Mucosa of descending colon (tissue), 3 donors: ENCODE results near the gene GLRX. TPM values are rescaled to one million over a fixed set of nuclear protein-coding genes. Genes with fewer than 3 reads are reported as not detected.

Experiments
- ATAC-seq: fragments of 200-7000 bp; cut with Tn5 transposase; one replicate; pipeline ENCODE4 v1.9.1; 2020; ENCODE audit warnings: mild to moderate bottlenecking, moderate library complexity
- DNase-seq, 3 donors: peaks; one replicate each; pipeline ENCODE4 v3.0.0-alpha.2; 2020
- H3K36me3 ChIP-seq: fragments of 200-600 bp; one replicate; pipeline ENCODE4 v1.8.0; 2021; ENCODE audit warnings: low read depth, mild to moderate bottlenecking
- H3K4me1 ChIP-seq: fragments of 200-600 bp; one replicate; pipeline ENCODE4 v1.8.0; 2021; ENCODE audit warnings: low read depth, mild to moderate bottlenecking
- H3K4me3 ChIP-seq: fragments of 200-600 bp; one replicate; pipeline ENCODE4 v1.8.0; 2021; ENCODE audit warnings: mild to moderate bottlenecking
- H3K9me3 ChIP-seq: fragments of 200-600 bp; one replicate; pipeline ENCODE4 v1.8.0; 2021; ENCODE audit warnings: mild to moderate bottlenecking
- intact Hi-C, 2 donors: fragments of 100-400 bp; cut with DNase I in 1 of 2; cut with micrococcal nuclease in 1 of 2; formaldehyde crosslinking; loops; one replicate each; pipeline versions ENCODE4 v1.11.0 to v1.11.1; 2022; cut with DNase I, micrococcal nuclease
- total RNA-seq, 3 donors: library from RNA; stranded (reverse); fragmentation: NEBNext Ultra II Directional in 2 of 3; extraction: Animal tissue kit (Norgen Biotek cat#: 25700) in 2 of 3; gene quantifications; one replicate each; pipeline versions ENCODE4 v1.2.1 to v1.2.4, GENCODE V29; 2021 to 2023
- TF ChIP-seq, protein P1 (sequence below): fragments of 200-600 bp; IDR thresholded peaks from one replicate; pipeline ENCODE4 v1.8.0; 2022; ENCODE audit warnings: antibody characterized with exemption, mild to moderate bottlenecking
- donor health status: DM: no; HTN: no; CAD: no; lungs with moderate emphysema.
- donor health status: DM: no; HTN: no; CAD: no.
- donor health status: DM: no; HTN: yes; CAD: no.

GLRX gene
- total RNA-seq, 3 donors from 2014 or later: 40.6 to 90.5 (median 65.5) TPM

GRCh38 chr5:95808013-95808685 is 14.4 kb downstream of the GLRX start:
- Histone ChIP-seq H3K36me3 (no peaks in the 10 kb centered on the region), H3K9me3 (no peaks in the 10 kb centered on the region), H3K4me1 (peaks cover 53% of the 10 kb centered on the region), H3K4me3 (no peak overlapping the region)
- peak; percentile 81 to 89 (median 82) for DNase-seq
- intact Hi-C loops: no loop called here
- peak; percentile 77 for ATAC-seq
- TF ChIP-seq, protein P1, sequence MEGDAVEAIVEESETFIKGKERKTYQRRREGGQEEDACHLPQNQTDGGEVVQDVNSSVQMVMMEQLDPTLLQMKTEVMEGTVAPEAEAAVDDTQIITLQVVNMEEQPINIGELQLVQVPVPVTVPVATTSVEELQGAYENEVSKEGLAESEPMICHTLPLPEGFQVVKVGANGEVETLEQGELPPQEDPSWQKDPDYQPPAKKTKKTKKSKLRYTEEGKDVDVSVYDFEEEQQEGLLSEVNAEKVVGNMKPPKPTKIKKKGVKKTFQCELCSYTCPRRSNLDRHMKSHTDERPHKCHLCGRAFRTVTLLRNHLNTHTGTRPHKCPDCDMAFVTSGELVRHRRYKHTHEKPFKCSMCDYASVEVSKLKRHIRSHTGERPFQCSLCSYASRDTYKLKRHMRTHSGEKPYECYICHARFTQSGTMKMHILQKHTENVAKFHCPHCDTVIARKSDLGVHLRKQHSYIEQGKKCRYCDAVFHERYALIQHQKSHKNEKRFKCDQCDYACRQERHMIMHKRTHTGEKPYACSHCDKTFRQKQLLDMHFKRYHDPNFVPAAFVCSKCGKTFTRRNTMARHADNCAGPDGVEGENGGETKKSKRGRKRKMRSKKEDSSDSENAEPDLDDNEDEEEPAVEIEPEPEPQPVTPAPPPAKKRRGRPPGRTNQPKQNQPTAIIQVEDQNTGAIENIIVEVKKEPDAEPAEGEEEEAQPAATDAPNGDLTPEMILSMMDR: no peak

- TF ChIP-seq, protein P1: no peak
- Histone ChIP-seq H3K4me1 (peaks cover 44% of the 10 kb centered on the region), H3K36me3 (no peaks in the 10 kb centered on the region), H3K4me3 (no peak overlapping the region), H3K9me3 (no peaks in the 10 kb centered on the region)
- DNase-seq (no peak), ATAC-seq (no peak)
- intact Hi-C loops: no loop called here
Observed at GRCh38 chr5:95806687-95807086, 15.8 kb downstream of the GLRX start.

DNA sequence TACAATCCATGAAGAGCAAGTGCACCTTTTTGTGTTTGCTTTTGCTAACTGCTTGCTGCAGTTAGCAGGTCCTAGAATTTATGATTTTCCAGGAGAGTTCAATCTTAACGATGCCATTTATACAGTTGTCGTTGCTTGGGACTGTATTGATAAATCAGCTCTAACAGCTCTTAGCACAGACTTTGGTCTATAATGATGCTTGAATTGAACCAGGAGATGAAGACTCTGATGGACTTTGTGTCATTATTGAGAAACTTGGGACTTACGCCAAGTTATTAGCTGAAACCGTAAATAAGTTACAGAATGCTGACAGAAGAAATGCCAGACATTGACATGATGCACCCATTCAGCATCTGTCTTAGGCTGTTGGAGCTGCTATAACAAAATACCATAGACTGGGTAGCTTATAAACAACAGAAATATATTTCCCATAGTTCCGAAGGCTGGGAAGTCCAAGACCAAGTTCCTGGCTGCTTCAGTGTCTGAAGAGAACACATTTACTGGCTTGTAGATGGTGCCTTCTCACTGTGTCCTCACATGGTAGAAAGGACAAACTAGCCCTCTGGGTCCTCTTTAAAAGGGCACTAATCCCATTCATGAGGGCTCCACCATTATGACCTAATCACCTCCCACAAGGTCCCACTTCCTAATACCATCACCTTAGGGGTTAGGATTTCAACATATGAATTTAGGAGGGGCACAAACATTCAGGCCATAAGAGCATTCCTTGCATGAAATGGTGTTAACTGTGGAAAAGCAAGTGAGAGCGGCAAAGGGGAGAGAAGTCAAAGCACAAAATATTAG is 17.6 kb downstream of the GLRX start:
- DNase-seq (no peak), ATAC-seq (no peak)
- no peaks in the 10 kb centered on the region for H3K36me3 ChIP-seq
- intact Hi-C loops: no loop called here
- H3K4me1 ChIP-seq: peaks cover 26% of the 10 kb centered on the region
- H3K4me3 ChIP-seq: no peak overlapping the region
- TF ChIP-seq, protein P1: no peak
- H3K9me3 ChIP-seq: no peaks in the 10 kb centered on the region

DNA sequence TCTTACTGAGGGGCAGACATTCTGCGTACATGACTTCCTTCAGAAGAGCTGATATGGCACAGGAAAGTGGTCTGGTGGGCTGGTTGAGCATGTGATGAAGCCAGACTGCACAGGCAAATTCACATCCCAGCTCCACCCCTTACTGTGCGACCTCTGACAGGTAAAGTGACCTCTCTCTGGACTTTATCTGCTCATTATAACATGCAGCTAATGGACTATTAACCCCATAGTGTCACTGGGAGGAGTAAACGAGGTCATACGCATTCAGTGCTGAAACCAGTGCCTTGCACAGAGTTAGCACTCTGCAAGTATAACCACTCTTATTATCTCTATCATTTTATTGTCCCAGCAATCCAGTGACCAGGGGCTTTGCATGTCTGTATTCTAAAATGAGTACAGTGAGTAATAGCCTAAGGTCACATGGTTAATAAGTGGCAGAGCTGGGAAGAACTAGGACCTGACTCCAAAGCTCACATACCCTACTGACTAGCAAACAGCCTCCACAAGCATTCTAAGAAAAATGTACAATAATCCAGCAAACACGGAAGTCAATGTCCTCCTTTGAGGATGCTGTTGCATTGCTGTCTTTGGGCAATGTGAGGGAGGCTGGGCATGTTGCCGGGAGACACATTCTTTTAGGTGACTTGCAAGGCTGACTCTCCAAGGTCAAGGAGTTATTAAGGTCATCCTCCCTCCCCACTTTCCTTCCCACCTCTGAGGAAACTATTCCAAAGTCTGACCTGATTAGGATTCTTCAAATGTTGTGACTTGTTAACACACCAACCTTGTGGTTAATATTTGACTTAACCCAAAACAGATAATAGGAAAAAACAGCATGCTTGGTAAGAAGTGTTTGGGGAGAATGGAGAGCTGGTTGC is 19.0 kb downstream of the GLRX start:
- TF ChIP-seq, protein P1: no peak
- ATAC-seq: peak; percentile 8
- no peak overlapping the region for H3K4me3 ChIP-seq
- no peaks in the 10 kb centered on the region for H3K36me3 ChIP-seq
- no peaks in the 10 kb centered on the region for H3K9me3 ChIP-seq
- intact Hi-C loops: no loop called here
- DNase-seq: no peak
- H3K4me1 ChIP-seq: peaks cover 13% of the 10 kb centered on the region

DNA sequence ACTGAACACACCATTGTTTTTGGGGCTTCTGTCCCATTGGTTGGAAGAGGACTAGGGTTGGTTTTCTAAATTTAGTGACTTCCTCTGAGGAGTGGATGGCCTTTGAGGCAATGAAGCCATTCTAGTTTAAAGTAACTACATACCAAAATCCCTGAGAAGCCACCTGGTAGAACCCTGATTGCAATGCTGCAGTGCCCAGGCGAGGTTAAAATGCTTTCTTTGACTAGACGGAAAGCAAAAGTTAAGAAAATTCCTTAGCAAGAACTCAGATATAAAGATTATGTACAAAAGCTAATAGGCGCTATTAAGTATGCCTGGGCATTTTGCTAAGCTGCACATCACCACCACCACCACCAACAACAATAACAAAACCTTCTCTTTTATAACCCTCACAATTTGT is 20.6 kb downstream of the GLRX start:
- TF ChIP-seq, protein P1: no peak
- no peak for ATAC-seq
- intact Hi-C loops: no loop called here
- Histone ChIP-seq H3K4me3 (no peak overlapping the region), H3K9me3 (no peaks in the 10 kb centered on the region), H3K36me3 (no peaks in the 10 kb centered on the region), H3K4me1 (no peaks in the 10 kb centered on the region)
- DNase-seq: no peak
